GM23338 (cell line): ENCODE results near the gene ZNF593OS. TPM values are rescaled to one million over a fixed set of nuclear protein-coding genes. Genes with fewer than 3 reads are reported as not detected.

ENCODE experiments used
- ATAC-seq: fragments of 200-7000 bp; cut with Tn5 transposase; 3 replicates; pipeline ENCODE4 v1.9.1; 2020
- DNase-seq: peaks from one replicate; pipeline ENCODE4 v3.0.0-alpha.2; 2015; ENCODE audit warnings: low spot score
- H2AFZ ChIP-seq: fragments of 200-600 bp; sonication (generic); 2 replicates; pipeline ENCODE4 v1.8.0; 2016; ENCODE audit warnings: antibody characterized with exemption, mild to moderate bottlenecking, moderate library complexity
- H3F3A ChIP-seq: fragments of 200-600 bp; sonication (generic); replicated peaks from 2 replicates; pipeline ENCODE4 v1.8.0; 2017; ENCODE audit warnings: antibody characterized with exemption, mixed run types, low read depth
- H3K27ac ChIP-seq: fragments of 200-600 bp; sonication (generic); 2 replicates; pipeline ENCODE4 v1.6.1; 2016; ENCODE audit warnings: low read depth
- H3K27me3 ChIP-seq: fragments of 200-600 bp; sonication (generic); 2 replicates; pipeline ENCODE4 v1.8.0; 2016; ENCODE audit warnings: mild to moderate bottlenecking, mixed run types, moderate library complexity; ENCODE audit not compliant: insufficient read depth
- H3K36me3 ChIP-seq: fragments of 200-600 bp; sonication (generic); 2 replicates; pipeline ENCODE4 v1.8.0; 2016; ENCODE audit warnings: mild to moderate bottlenecking; ENCODE audit not compliant: insufficient read depth
- H3K4me1 ChIP-seq: fragments of 200-600 bp; sonication (generic); 2 replicates; pipeline ENCODE4 v1.8.0; 2016; ENCODE audit warnings: mild to moderate bottlenecking, moderate library complexity; ENCODE audit not compliant: insufficient read depth
- H3K4me2 ChIP-seq: fragments of 200-600 bp; sonication (generic); 2 replicates; pipeline ENCODE4 v1.7.1; 2017; ENCODE audit warnings: mixed run types
- H3K4me3 ChIP-seq: fragments of 200-600 bp; sonication (generic); 2 replicates; pipeline ENCODE4 v1.6.1; 2016; ENCODE audit warnings: mixed run types
- H3K79me2 ChIP-seq: fragments of 200-600 bp; sonication (generic); replicated peaks from 2 replicates; pipeline ENCODE4 v1.8.0; 2017; ENCODE audit warnings: mild to moderate bottlenecking; ENCODE audit not compliant: insufficient read depth
- H3K9me2 ChIP-seq: fragments of 200-600 bp; sonication (generic); 2 replicates; pipeline ENCODE4 v1.8.0; 2017; ENCODE audit not compliant: insufficient read depth
- H4K20me1 ChIP-seq: fragments of 200-600 bp; sonication (generic); replicated peaks from 2 replicates; pipeline ENCODE4 v1.8.0; 2017; ENCODE audit warnings: mild to moderate bottlenecking; ENCODE audit not compliant: insufficient read depth
- H3K27ac Mint-ChIP-seq: 2 replicates; pipeline ENCODE4 v1.8.0; 2020; ENCODE audit warnings: inconsistent platforms, mild to moderate bottlenecking, moderate library complexity, mixed read lengths
- H3K27me3 Mint-ChIP-seq: 3 replicates; pipeline ENCODE4 v1.8.0; 2022; ENCODE audit warnings: low read depth, mild to moderate bottlenecking, moderate library complexity, mixed read lengths, inconsistent platforms; ENCODE audit not compliant: insufficient read depth, poor library complexity
- H3K36me3 Mint-ChIP-seq: 3 replicates; pipeline ENCODE4 v1.8.0; 2021; ENCODE audit warnings: low read depth, mild to moderate bottlenecking, inconsistent platforms, moderate library complexity, mixed read lengths
- H3K4me1 Mint-ChIP-seq: 3 replicates; pipeline ENCODE4 v1.8.0; 2020; ENCODE audit warnings: mild to moderate bottlenecking, inconsistent platforms, mixed read lengths
- H3K4me3 Mint-ChIP-seq: 3 replicates; pipeline ENCODE4 v1.8.0; 2021; ENCODE audit warnings: moderate library complexity, mild to moderate bottlenecking, inconsistent platforms, mixed read lengths
- H3K9me3 Mint-ChIP-seq: 3 replicates; pipeline ENCODE4 v1.8.0; 2020; ENCODE audit warnings: moderate library complexity, mild to moderate bottlenecking, inconsistent platforms, mixed read lengths
- CREB1 ChIP-seq: fragments of 250-450 bp; sonication (Bioruptor Pico); IDR thresholded peaks from 2 replicates; pipeline ENCODE4 v1.5.0; 2020; ENCODE audit warnings: low read depth, mild to moderate bottlenecking, moderate library complexity
- CTCF ChIP-seq, 2 experiments: fragments of 200-600 bp in 1 of 2; sonication (generic) in 1 of 2; conservative IDR thresholded peaks; 2 replicates each; pipeline versions ENCODE4 v1.5.1 to v1.6.1; 2016 to 2017; ENCODE audit warnings: antibody characterized with exemption in 2 of 2, low read depth in 2 of 2, mild to moderate bottlenecking in 2 of 2, moderate library complexity in 1 of 2
- EZH2 ChIP-seq: fragments of 200-600 bp; sonication (generic); IDR thresholded peaks from one replicate; pipeline ENCODE4 v1.8.0; 2017; ENCODE audit warnings: antibody characterized with exemption, mild to moderate bottlenecking, low read depth; ENCODE audit not compliant: unreplicated experiment
- ZNF331 ChIP-seq: fragments of 250-450 bp; sonication (Bioruptor Pico); IDR thresholded peaks from 2 replicates; pipeline ENCODE4 v1.5.0; 2020; ENCODE audit warnings: low read depth, mild to moderate bottlenecking, moderate library complexity
- polyA plus RNA-seq: library from polyadenylated mRNA; unstranded; fragments of >200 nt; fragmentation: Nextera tagmentation; extraction: Ambion mirVana; gene quantifications from 2 replicates; pipeline ENCODE4 v1.2.1, GENCODE V29; 2016
- total RNA-seq: library from RNA; depleted of rRNA; stranded (reverse); fragments of >200 nt; shearing (Covaris generic); gene quantifications from 2 replicates; pipeline ENCODE4 v1.2.3, GENCODE V29; 2014
- TF ChIP-seq, protein P1 (sequence below): fragments of 250-450 bp; sonication (Bioruptor Pico); IDR thresholded peaks from 2 replicates; pipeline ENCODE4 v1.5.0; 2020; ENCODE audit warnings: mild to moderate bottlenecking, moderate library complexity
- TF ChIP-seq, protein P2 (sequence below): IDR thresholded peaks from 2 replicates; pipeline ENCODE4 v1.6.1; 2016; ENCODE audit warnings: antibody characterized with exemption

Gene ZNF593OS
- total and polyA plus RNA-seq, 2 experiments from 2014 or later = 1.1 TPM; not detected in 1

- H3K4me2 ChIP-seq = peak within 1 kb of the TSS; percentile 67
- H3K9me3 Mint-ChIP-seq = peaks cover 3% of the 10 kb centered on the region; the same call in 1 of the 3 replicates
- H3K79me2 ChIP-seq = no peaks in the 10 kb centered on the region
- no peak within 1 kb of the TSS for H3K27ac ChIP-seq
- H3K9me2 ChIP-seq = no peaks in the 10 kb centered on the region
- peaks cover 83% of the 10 kb centered on the region for H3K27me3 Mint-ChIP-seq
- H3K36me3 Mint-ChIP-seq = no peaks in the 10 kb centered on the region
- no peak within 1 kb of the TSS; the same call in 1 of the 2 replicates for H3K4me3 ChIP-seq
- peaks cover 60% of the 10 kb centered on the region for H3K4me1 Mint-ChIP-seq
- H3K4me1 ChIP-seq = peaks cover 57% of the 10 kb centered on the region
- ATAC-seq = no peak
- TF ChIP-seq EZH2 (no peak), ZNF331 (CRISPR knock-in tag) (no peak), CREB1 (CRISPR knock-in tag) (no peak), CTCF (conservative IDR thresholded peaks at IDR 0.05; ENCODE audit: low read depth in 2 of 2) (no peak)
- TF ChIP-seq, protein P1, sequence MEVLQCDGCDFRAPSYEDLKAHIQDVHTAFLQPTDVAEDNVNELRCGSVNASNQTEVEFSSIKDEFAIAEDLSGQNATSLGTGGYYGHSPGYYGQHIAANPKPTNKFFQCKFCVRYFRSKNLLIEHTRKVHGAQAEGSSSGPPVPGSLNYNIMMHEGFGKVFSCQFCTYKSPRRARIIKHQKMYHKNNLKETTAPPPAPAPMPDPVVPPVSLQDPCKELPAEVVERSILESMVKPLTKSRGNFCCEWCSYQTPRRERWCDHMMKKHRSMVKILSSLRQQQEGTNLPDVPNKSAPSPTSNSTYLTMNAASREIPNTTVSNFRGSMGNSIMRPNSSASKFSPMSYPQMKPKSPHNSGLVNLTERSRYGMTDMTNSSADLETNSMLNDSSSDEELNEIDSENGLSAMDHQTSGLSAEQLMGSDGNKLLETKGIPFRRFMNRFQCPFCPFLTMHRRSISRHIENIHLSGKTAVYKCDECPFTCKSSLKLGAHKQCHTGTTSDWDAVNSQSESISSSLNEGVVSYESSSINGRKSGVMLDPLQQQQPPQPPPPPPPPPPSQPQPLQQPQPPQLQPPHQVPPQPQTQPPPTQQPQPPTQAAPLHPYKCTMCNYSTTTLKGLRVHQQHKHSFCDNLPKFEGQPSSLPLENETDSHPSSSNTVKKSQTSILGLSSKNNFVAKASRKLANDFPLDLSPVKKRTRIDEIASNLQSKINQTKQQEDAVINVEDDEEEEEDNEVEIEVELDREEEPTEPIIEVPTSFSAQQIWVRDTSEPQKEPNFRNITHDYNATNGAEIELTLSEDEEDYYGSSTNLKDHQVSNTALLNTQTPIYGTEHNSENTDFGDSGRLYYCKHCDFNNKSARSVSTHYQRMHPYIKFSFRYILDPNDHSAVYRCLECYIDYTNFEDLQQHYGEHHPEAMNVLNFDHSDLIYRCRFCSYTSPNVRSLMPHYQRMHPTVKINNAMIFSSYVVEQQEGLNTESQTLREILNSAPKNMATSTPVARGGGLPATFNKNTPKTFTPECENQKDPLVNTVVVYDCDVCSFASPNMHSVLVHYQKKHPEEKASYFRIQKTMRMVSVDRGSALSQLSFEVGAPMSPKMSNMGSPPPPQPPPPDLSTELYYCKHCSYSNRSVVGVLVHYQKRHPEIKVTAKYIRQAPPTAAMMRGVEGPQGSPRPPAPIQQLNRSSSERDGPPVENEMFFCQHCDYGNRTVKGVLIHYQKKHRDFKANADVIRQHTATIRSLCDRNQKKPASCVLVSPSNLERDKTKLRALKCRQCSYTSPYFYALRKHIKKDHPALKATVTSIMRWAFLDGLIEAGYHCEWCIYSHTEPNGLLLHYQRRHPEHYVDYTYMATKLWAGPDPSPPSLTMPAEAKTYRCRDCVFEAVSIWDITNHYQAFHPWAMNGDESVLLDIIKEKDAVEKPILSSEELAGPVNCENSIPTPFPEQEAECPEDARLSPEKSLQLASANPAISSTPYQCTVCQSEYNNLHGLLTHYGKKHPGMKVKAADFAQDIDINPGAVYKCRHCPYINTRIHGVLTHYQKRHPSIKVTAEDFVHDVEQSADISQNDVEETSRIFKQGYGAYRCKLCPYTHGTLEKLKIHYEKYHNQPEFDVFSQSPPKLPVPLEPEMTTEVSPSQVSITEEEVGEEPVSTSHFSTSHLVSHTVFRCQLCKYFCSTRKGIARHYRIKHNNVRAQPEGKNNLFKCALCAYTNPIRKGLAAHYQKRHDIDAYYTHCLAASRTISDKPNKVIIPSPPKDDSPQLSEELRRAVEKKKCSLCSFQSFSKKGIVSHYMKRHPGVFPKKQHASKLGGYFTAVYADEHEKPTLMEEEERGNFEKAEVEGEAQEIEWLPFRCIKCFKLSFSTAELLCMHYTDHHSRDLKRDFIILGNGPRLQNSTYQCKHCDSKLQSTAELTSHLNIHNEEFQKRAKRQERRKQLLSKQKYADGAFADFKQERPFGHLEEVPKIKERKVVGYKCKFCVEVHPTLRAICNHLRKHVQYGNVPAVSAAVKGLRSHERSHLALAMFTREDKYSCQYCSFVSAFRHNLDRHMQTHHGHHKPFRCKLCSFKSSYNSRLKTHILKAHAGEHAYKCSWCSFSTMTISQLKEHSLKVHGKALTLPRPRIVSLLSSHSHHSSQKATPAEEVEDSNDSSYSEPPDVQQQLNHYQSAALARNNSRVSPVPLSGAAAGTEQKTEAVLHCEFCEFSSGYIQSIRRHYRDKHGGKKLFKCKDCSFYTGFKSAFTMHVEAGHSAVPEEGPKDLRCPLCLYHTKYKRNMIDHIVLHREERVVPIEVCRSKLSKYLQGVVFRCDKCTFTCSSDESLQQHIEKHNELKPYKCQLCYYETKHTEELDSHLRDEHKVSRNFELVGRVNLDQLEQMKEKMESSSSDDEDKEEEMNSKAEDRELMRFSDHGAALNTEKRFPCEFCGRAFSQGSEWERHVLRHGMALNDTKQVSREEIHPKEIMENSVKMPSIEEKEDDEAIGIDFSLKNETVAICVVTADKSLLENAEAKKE (CRISPR knock-in tag) = no peak
- TF ChIP-seq, protein P2, sequence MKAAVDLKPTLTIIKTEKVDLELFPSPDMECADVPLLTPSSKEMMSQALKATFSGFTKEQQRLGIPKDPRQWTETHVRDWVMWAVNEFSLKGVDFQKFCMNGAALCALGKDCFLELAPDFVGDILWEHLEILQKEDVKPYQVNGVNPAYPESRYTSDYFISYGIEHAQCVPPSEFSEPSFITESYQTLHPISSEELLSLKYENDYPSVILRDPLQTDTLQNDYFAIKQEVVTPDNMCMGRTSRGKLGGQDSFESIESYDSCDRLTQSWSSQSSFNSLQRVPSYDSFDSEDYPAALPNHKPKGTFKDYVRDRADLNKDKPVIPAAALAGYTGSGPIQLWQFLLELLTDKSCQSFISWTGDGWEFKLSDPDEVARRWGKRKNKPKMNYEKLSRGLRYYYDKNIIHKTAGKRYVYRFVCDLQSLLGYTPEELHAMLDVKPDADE = no peak
- peak; percentile 49 for DNase-seq
- H3K27ac Mint-ChIP-seq = no peak within 1 kb of the TSS
- peaks cover 100% of the 10 kb centered on the region for H3K27me3 ChIP-seq
- H3F3A ChIP-seq = peaks cover 16% of the 10 kb centered on the region
- peak within 1 kb of the TSS; percentile 54 for H3K4me3 Mint-ChIP-seq
- H2AFZ ChIP-seq = no peak within 1 kb of the TSS
- H3K36me3 ChIP-seq = no peaks in the 10 kb centered on the region
- no peaks in the 10 kb centered on the region; the same call in 1 of the 2 replicates for H4K20me1 ChIP-seq
Measured at GRCh38 chr1:26158908-26159742, 12.5 kb downstream of the ZNF593OS start, which contains the start of gene FAM110D. FAM110D (plus strand) TSS chr1:26159079; CDS start chr1:26161292, 2,213 bp downstream.
